Heart left ventricle (tissue), 16 donors: ENCODE results near the gene MSX2. TPM values are rescaled to one million over a fixed set of nuclear protein-coding genes. Genes with fewer than 3 reads are reported as not detected.

Experiments used
- ATAC-seq, 4 donors: fragments of 200-7000 bp; cut with Tn5 transposase; one replicate each; pipeline ENCODE4 v1.9.1; 2020 to 2022; ENCODE audit warnings: moderate library complexity in 4 of 4, mild to moderate bottlenecking in 3 of 4, moderate number of reproducible peaks in 1 of 4
- DNase-seq, 5 donors: peaks; one replicate each; pipeline ENCODE4 v3.0.0-alpha.2; 2020
- H3K27ac ChIP-seq, 12 donors: fragments of 200-600 bp; sonication (generic) in 4 of 12; one replicate each; pipeline versions ENCODE4 v1.5.0 to v1.8.0; 2016 to 2022; ENCODE audit warnings: mild to moderate bottlenecking in 2 of 12
- H3K27me3 ChIP-seq, 9 donors: fragments of 200-600 bp; sonication (generic) in 2 of 9; one replicate each; pipeline versions ENCODE4 v1.5.1 to v1.8.0; 2016 to 2022; ENCODE audit warnings: mild to moderate bottlenecking in 3 of 9
- H3K36me3 ChIP-seq, 9 donors: fragments of 200-600 bp; sonication (generic) in 2 of 9; one replicate each; pipeline versions ENCODE4 v1.5.0 to v1.8.0; 2018 to 2022; ENCODE audit warnings: mild to moderate bottlenecking in 2 of 9
- H3K4me1 ChIP-seq, 12 donors: fragments of 200-600 bp; sonication (generic) in 4 of 12; one replicate each; pipeline versions ENCODE4 v1.5.0 to v1.8.0; 2016 to 2022; ENCODE audit warnings: mild to moderate bottlenecking in 3 of 12
- H3K4me3 ChIP-seq, 12 donors: fragments of 200-600 bp; sonication (generic) in 4 of 12; one replicate each; pipeline versions ENCODE4 v1.5.0 to v1.8.0; 2017 to 2022; ENCODE audit warnings: mild to moderate bottlenecking in 9 of 12, moderate library complexity in 4 of 12
- H3K9me3 ChIP-seq, 12 donors: fragments of 200-600 bp; sonication (generic) in 4 of 12; one replicate each; pipeline versions ENCODE4 v1.5.0 to v1.8.0; 2016 to 2022; ENCODE audit warnings: mild to moderate bottlenecking in 1 of 12
- POLR2A ChIP-seq, 2 donors: fragments of 450-650 bp; IDR thresholded peaks; one replicate each; pipeline ENCODE4 v1.6.1; 2017; ENCODE audit warnings: antibody characterized with exemption in 2 of 2, mild to moderate bottlenecking in 2 of 2, moderate library complexity in 2 of 2
- WGBS, 4 donors: extraction: QIAGEN DNeasy Blood & Tissue Kit in 2 of 4; methylation state at CpG; one replicate each; pipeline versions ENCODE4 v1.1.5 to v1.1.7; 2013 to 2018; 5-methylcytosine and 5-hydroxymethylcytosine counted together
- intact Hi-C, 10 donors: fragments of 100-400 bp; cut with DNase I; formaldehyde crosslinking; loops; one replicate each; pipeline versions ENCODE4 v1.11.1 to v1.14.2; 2022
- microRNA-seq, 4 donors: library from miRNA; unstranded; fragments of <30 nt; microRNA quantifications; one replicate each; pipeline versions ENCODE4 to v1.2.0, GENCODE V29; 2017 to 2020
- polyA plus RNA-seq, 2 donors: library from polyadenylated mRNA; stranded (reverse); fragments of 200-250 nt; gene quantifications; one replicate each; pipeline ENCODE4 v1.2.3, GENCODE V29; 2013
- total RNA-seq, 9 donors: library from RNA; depleted of rRNA in 2 of 9; stranded (reverse); fragments of >200 nt in 2 of 9; fragmentation: NEBNext Ultra II Directional in 3 of 9; extraction: Animal tissue kit (Norgen Biotek cat#: 25700) in 3 of 9; gene quantifications; one replicate each; pipeline versions ENCODE4 v1.1.0 to v1.2.4, GENCODE V29; 2016 to 2023
- TF ChIP-seq, protein P1 (sequence below), 12 donors: fragments of 200-600 bp; sonication (generic) in 4 of 12; IDR thresholded peaks; one replicate each; pipeline versions ENCODE4 v1.5.0 to v1.8.0; 2018 to 2022; ENCODE audit warnings: antibody characterized with exemption in 12 of 12, mild to moderate bottlenecking in 5 of 12
- donor health status: ischemic (EF 13 %, LVEDD 7.1; RV severe dilation, severe dysfunction).
- donor health status: healthy with polysubstance abuse.
- donor health status: DM: no; HTN: yes; CAD: no.
- donor health status: DM: no; HTN: no; CAD: no.
- donor health status: ischemic (EF 25% LVEDD 6.9; RV normal size, moderate dysfunction).
- donor health status: ischemic (EF 25% LVEDD 5.7; RV mildly dilated, moderate dysfunction).
- donor health status: healthy.
- donor health status: DM: yes; HTN: yes; CAD: no.
- donor health status: ischemic (EF 35%, LVEDD 5.7; RV mildly dilated, moderate dysfunction).
- donor health status: nonischemic (EF 11% LVEDD 7.7; RV severe dilation, severe dysfunction).
- donor health status: DM: yes; HTN: yes; CAD: no.
- donor health status: PGD.
- donor health status: ischemic (EF 29% LVEDD 5.4; RV normal size, mild dysfunction).
- donor health status: nonischemic (EF 23%, LVEDD 6.1; RV moderate dilation, normal function).

Gene MSX2
- total and polyA plus RNA-seq, 11 donors = 0.73 to 5.3 (median 1.6) TPM

DNA sequence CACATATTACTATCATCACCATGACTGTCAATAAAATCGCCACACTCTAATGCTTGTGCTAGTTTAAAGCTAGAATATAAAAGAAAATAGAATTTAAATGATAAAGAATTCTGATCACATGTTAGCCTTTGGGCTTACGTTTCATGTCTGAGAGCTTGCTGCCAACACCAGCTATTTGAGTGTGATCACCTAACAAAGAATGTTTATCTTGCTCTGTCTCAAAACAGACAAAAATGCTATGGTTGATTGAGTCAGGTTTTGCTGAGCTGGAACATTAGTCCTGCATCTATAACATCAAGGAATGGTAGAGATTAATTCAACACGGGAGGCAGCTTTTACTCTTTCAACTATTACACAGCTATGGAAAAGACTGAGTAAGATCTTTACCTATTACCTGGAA, 50.7 kb downstream of the MSX2 start:
- Histone ChIP-seq H3K4me1 (no peaks in the 10 kb centered on the region), H3K9me3 (peaks cover 0 to 9% (median 0%) of the 10 kb centered on the region in 12 donors), H3K27ac (no peak overlapping the region), H3K4me3 (no peak overlapping the region), H3K27me3 (peaks cover 0 to 16% (median 6%) of the 10 kb centered on the region in 9 donors), H3K36me3 (no peaks in the 10 kb centered on the region)
- no peak for DNase-seq
- 70 to 74% (median 73%) methylated on average over 3 of the region's 3 CpGs for WGBS, 4 donors
- no peak for ATAC-seq
- intact Hi-C loops = no loop called here
- TF ChIP-seq, protein P1, sequence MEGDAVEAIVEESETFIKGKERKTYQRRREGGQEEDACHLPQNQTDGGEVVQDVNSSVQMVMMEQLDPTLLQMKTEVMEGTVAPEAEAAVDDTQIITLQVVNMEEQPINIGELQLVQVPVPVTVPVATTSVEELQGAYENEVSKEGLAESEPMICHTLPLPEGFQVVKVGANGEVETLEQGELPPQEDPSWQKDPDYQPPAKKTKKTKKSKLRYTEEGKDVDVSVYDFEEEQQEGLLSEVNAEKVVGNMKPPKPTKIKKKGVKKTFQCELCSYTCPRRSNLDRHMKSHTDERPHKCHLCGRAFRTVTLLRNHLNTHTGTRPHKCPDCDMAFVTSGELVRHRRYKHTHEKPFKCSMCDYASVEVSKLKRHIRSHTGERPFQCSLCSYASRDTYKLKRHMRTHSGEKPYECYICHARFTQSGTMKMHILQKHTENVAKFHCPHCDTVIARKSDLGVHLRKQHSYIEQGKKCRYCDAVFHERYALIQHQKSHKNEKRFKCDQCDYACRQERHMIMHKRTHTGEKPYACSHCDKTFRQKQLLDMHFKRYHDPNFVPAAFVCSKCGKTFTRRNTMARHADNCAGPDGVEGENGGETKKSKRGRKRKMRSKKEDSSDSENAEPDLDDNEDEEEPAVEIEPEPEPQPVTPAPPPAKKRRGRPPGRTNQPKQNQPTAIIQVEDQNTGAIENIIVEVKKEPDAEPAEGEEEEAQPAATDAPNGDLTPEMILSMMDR (IDR thresholded peaks at IDR 0.05) = no peak
- no peak for TF ChIP-seq POLR2A (IDR thresholded peaks at IDR 0.05)

DNA sequence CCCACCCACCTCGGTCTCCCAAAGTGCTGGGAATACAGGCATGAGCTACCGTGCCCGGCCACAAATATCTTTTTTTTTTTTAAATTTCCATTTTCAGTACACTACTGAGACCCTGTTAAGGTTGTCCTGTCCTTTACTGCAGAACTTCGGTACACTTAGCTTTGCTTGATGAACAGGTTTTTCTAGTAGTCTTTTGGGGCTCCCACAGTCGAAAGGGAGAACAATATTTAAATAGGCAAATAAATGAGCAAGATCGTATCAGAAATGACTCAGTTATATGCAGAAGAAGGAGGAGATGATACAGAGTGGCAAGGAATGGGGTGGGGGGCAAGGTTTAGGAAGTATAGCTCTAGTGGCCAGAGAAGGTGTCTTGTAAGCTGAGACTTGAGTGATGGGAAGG, 52.7 kb downstream of the MSX2 start:
- TF ChIP-seq POLR2A (IDR thresholded peaks at IDR 0.05) = no peak
- TF ChIP-seq, protein P1 (IDR thresholded peaks at IDR 0.05) = no peak
- Histone ChIP-seq H3K27ac (no peak overlapping the region), H3K9me3 (peaks cover 0 to 5% (median 0%) of the 10 kb centered on the region in 12 donors), H3K27me3 (peaks cover 0 to 11% (median 4%) of the 10 kb centered on the region in 9 donors), H3K4me3 (no peak overlapping the region), H3K4me1 (no peaks in the 10 kb centered on the region), H3K36me3 (no peaks in the 10 kb centered on the region)
- ATAC-seq (no peak), DNase-seq (no peak)
- intact Hi-C loops = no loop called here
- 82 to 88% (median 84%) methylated on average over 6 of the region's 6 CpGs for WGBS, 4 donors

- H3K27me3 ChIP-seq = peaks cover 0 to 11% (median 5%) of the 10 kb centered on the region in 9 donors
- no peaks in the 10 kb centered on the region for H3K36me3 ChIP-seq
- ATAC-seq (no peak), DNase-seq (no peak)
- no peak overlapping the region for H3K4me3 ChIP-seq
- H3K4me1 ChIP-seq = no peaks in the 10 kb centered on the region
- peaks cover 0 to 5% (median 0%) of the 10 kb centered on the region in 12 donors for H3K9me3 ChIP-seq
- intact Hi-C loops = no loop called here
- TF ChIP-seq POLR2A (IDR thresholded peaks at IDR 0.05) = no peak
- TF ChIP-seq, protein P1 (IDR thresholded peaks at IDR 0.05) = no peak
- WGBS, 4 donors = 70 to 90% (median 72%) methylated on average over 2 of the region's 2 CpGs
- no peak overlapping the region for H3K27ac ChIP-seq
These were observed 53.2 kb downstream of the MSX2 start for GRCh38 chr5:174777583-174777982.

Small RNA genes within 50 kb of the gene (microRNA-seq; reads per million reads assigned to microRNA genes)
- 0 to 0.41 (median 0.06) reads per million in 4 donors for gene MIR4634
